ENCODE data around the gene VAT1L. TPM values are rescaled to one million over a fixed set of nuclear protein-coding genes. Genes with fewer than 3 reads are reported as not detected.
A peak's percentile ranks its signal among the peaks of the same experiment; 100 is the strongest.

Gene VAT1L
- total RNA-seq, 2 donors from 2014 or later = 0.05 to 4.4 TPM

- Histone ChIP-seq H3K27ac (no peak overlapping the region), H3K4me3 (no peak overlapping the region), H3K9me3 (no peaks in the 10 kb centered on the region), H3K4me1 (replicated peaks) (no peaks in the 10 kb centered on the region), H3K27me3 (replicated peaks; ENCODE audit: insufficient read depth) (no peaks in the 10 kb centered on the region), H3K36me3 (no peaks in the 10 kb centered on the region)
- intact Hi-C loops (cut with DNase I) = no loop called here
- 78% methylated on average over 5 of the region's 5 CpGs for WGBS
- DNase-seq (ENCODE audit: low spot score) = no peak
- TF ChIP-seq POLR2A (IDR thresholded peaks at IDR 0.05) (no peak), CTCF (IDR thresholded peaks at IDR 0.05) (no peak), POLR2AphosphoS5 (IDR thresholded peaks at IDR 0.05) (no peak)
Observed at GRCh38 chr16:77868478-77868877, 80.1 kb downstream of the VAT1L start.

GRCh38 chr16:77869997-77870813, 81.8 kb downstream of the VAT1L start:
- intact Hi-C loops (cut with DNase I) = no loop called here
- Histone ChIP-seq H3K4me3 (no peak overlapping the region), H3K36me3 (no peaks in the 10 kb centered on the region), H3K4me1 (replicated peaks) (no peaks in the 10 kb centered on the region), H3K27ac (no peak overlapping the region), H3K27me3 (replicated peaks; ENCODE audit: insufficient read depth) (no peaks in the 10 kb centered on the region), H3K9me3 (no peaks in the 10 kb centered on the region)
- TF ChIP-seq POLR2AphosphoS5 (IDR thresholded peaks at IDR 0.05) = no peak
- TF ChIP-seq POLR2A (IDR thresholded peaks at IDR 0.05) = no peak
- TF ChIP-seq CTCF (IDR thresholded peaks at IDR 0.05) = no peak
- WGBS = 46% methylated on average over 13 of the region's 13 CpGs
- DNase-seq (ENCODE audit: low spot score) = peak; percentile 4

GRCh38 chr16:77871932-77872331, 83.6 kb downstream of the VAT1L start:
- Histone ChIP-seq H3K27me3 (replicated peaks; ENCODE audit: insufficient read depth) (no peaks in the 10 kb centered on the region), H3K9me3 (no peaks in the 10 kb centered on the region), H3K4me1 (replicated peaks) (no peaks in the 10 kb centered on the region), H3K4me3 (no peak overlapping the region), H3K36me3 (no peaks in the 10 kb centered on the region), H3K27ac (no peak overlapping the region)
- no peak for DNase-seq (ENCODE audit: low spot score)
- intact Hi-C loops (cut with DNase I) = no loop called here
- no peak for TF ChIP-seq CTCF (IDR thresholded peaks at IDR 0.05)
- no peak for TF ChIP-seq POLR2AphosphoS5 (IDR thresholded peaks at IDR 0.05)
- TF ChIP-seq POLR2A (IDR thresholded peaks at IDR 0.05) = no peak
- WGBS = 100% methylated on average over 1 of the region's 1 CpG

- Histone ChIP-seq H3K9me3 (no peaks in the 10 kb centered on the region), H3K4me1 (replicated peaks) (no peaks in the 10 kb centered on the region), H3K36me3 (no peaks in the 10 kb centered on the region), H3K4me3 (no peak overlapping the region), H3K27ac (no peak overlapping the region), H3K27me3 (replicated peaks; ENCODE audit: insufficient read depth) (no peaks in the 10 kb centered on the region)
- DNase-seq (ENCODE audit: low spot score) = no peak
- no peak for TF ChIP-seq POLR2A (IDR thresholded peaks at IDR 0.05)
- no peak for TF ChIP-seq CTCF (IDR thresholded peaks at IDR 0.05)
- no peak for TF ChIP-seq POLR2AphosphoS5 (IDR thresholded peaks at IDR 0.05)
- 89% methylated on average over 3 of the region's 3 CpGs for WGBS
- intact Hi-C loops (cut with DNase I) = no loop called here
Observed at GRCh38 chr16:77873066-77873465, 84.7 kb downstream of the VAT1L start.

DNA sequence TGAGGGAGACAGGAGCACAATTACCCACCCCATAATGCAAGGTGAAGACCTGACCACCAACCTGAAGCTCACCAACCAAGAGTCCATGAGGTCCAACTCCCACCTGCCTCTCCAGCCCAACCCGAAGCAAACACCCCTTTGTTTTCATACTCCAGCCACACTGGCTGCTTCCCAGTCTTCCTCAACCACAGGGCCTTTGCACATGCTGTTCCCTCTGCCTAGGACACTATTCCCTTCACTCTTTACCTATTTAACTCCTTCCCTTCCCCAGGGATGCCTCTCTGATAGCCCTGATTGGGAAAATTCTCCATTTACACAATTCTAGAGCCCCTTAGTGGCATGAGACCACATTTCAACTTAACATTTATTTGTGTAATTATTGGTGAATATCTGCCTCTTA, 86.0 kb downstream of the VAT1L start:
- intact Hi-C loops (cut with DNase I) = no loop called here
- H3K27me3 ChIP-seq (replicated peaks; ENCODE audit: insufficient read depth) = no peaks in the 10 kb centered on the region
- H3K4me3 ChIP-seq = no peak overlapping the region
- H3K4me1 ChIP-seq (replicated peaks) = no peaks in the 10 kb centered on the region
- H3K27ac ChIP-seq = no peak overlapping the region
- H3K9me3 ChIP-seq = no peaks in the 10 kb centered on the region
- no peaks in the 10 kb centered on the region for H3K36me3 ChIP-seq
- no peak for TF ChIP-seq POLR2A (IDR thresholded peaks at IDR 0.05)
- TF ChIP-seq POLR2AphosphoS5 (IDR thresholded peaks at IDR 0.05) = no peak
- 100% methylated on average over 1 of the region's 1 CpG for WGBS
- no peak for DNase-seq (ENCODE audit: low spot score)

Data from prostate gland (tissue), 2 donors.